NCI-H1694 (cell line): Measurements from ENCODE around the gene CNOT8.
"Not testable (repeated sequence)": the region's sequence is repeated elsewhere in the genome, so short reads cannot be mapped to it uniquely, and the experiment has no call there.

ENCODE experiments used
- DNase-seq: peaks from one replicate; lab custom pipeline; 2025; lab: John Stamatoyannopoulos, UW

Gene CNOT8

DNA sequence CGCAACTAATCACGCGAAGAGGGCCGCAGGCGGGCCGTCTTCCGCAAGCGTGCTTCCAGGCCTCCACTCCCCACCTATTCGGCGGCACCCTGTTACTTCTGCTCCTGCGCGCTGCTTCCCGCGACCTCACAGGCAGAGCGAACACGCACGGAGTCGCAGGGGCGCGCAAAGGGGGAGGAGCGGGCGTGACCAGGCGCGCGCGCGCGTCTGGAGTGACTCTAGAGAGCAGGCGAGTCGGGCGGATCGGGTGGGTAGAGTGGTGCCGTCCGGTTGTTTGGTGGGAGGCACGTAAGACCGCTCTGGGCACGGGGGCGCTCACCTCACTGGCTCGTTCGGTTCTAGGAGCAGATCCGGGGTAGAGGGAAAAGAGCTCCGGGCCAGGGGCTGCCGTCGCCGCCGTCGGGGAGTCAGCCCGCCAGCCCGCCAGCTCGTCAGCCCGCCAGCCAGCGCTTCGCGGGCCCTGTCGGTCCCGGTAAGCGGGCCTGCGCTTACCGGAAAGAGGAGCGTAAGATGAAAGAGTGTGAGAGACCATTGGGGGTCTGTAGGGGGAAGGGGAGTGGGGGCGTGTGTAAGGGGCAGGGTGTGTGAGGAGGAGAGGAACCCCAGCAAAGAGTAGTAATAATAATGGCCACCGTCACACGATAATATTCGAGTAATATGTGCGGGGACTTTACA lies at the start of gene CNOT8:
TSS of gene CNOT8 (plus strand) at position 331 of the 675 bp plus-strand sequence. CDS start 4,652 bp downstream, outside the sequence.
- DNase-seq: peak; percentile 89

DNA sequence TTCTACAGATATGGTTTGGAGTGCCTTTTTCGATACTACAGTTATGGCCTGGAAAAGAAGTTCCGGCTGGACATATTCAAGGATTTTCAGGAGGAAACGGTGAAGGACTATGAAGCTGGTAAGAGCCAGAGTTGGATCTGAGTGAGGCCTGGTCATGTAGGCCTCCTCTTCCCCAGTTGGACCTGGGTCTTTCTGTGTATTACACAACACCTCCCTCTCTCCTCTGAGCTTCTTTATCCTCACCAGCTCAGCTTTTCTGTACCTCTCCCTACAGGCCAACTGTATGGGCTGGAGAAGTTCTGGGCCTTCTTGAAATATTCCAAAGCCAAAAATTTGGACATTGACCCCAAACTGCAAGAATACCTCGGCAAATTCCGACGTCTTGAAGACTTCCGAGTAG lies 47.2 kb upstream of the CNOT8 start:
- no peak for DNase-seq

GRCh38 chr5:154811653-154812465 lies 46.6 kb upstream of the CNOT8 start:
- DNase-seq: peak; percentile 37

GRCh38 chr5:154813158-154813557 lies 45.3 kb upstream of the CNOT8 start:
- no peak for DNase-seq

DNA sequence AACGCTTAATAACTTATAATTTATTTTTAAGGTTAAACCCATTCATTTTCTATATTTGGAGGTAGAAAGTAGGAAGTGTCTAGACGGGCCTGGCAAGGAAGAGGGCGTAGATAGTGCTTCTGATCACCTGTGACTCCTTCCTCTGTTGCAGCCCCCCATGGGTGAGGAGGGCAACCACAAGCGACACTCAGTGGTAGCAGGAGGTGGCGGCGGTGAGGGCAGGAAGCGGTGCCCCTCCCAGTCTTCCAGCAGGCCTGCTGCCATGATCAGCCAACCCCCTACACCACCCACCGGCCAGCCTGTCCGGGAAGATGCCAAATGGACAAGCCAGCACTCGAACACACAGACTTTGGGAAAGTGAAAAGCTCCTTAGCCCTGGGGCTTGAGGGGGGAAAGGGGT lies 44.7 kb upstream of the CNOT8 start:
- no peak for DNase-seq

DNA sequence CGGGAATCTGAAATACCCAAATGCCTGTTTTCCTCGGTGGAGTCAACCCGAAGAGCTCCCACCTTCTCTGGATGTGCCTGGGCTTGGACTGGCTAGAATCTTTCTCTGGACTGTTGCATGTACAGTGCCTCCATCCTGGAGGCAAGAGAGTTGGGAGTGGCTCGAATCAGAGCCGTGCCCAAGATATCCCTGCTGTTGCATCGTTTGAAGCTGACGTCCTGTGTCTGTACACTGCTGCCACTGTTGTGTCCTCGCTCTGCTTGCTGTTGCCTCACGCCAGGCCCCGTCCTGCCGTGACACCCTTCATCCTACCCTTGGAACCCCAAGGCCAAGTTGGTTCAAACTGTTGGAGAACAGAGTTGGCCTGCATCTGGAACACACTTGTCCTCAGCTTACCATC lies 43.4 kb upstream of the CNOT8 start:
- DNase-seq: no peak

- no peak for DNase-seq
These were observed 42.7 kb upstream of the CNOT8 start for GRCh38 chr5:154815684-154816247.

DNA sequence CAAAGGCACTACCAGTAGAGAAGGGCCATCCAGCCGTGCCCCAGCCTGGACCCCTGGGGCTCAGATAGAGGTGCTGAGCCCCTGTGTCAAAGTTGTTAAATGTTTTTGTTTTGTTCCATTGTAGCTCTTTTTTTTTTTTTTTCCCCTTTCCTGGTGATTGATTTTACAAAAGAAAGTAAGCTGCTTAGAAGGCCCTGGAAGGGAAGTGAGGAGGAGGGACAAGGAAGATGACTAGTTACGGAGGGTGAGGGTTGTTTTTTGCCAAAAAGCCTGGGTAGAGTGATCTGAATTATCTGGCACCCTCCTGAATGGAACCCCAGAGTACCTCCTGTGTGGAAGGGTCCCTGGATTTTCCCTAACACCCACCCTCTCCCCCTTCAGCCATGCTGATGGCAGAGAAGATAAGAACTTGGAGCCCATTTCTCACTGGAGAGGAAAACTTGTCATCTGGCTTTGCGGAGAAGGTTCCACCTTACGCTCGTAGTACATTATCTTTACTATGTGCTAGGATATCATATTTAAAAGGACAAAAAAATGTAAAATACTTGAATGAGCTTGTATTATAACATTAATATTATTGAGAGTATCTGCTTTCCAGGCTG lies 41.4 kb upstream of the CNOT8 start:
- DNase-seq: no peak

DNA sequence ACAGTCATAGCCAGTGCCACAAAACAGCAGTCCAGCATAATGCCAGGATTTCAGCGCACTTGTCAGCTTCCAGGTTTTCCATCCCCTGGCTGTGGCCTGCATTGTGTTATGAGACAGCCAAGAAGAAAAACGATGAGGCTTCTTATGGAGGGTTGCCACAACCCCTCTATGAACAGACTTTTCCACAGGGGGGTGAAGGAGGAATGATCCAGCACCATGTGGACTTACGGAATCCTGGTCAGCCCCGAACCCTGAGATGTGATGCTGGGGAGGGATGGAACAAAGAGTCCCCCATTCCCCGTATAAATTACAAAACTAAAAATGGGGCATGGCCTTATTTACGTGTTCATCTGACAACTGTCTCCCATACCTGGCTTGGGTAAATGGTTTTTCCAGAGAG lies 40.6 kb upstream of the CNOT8 start:
- no peak for DNase-seq

- no peak for DNase-seq
These were observed 39.8 kb upstream of the CNOT8 start for GRCh38 chr5:154818471-154819116.

DNA sequence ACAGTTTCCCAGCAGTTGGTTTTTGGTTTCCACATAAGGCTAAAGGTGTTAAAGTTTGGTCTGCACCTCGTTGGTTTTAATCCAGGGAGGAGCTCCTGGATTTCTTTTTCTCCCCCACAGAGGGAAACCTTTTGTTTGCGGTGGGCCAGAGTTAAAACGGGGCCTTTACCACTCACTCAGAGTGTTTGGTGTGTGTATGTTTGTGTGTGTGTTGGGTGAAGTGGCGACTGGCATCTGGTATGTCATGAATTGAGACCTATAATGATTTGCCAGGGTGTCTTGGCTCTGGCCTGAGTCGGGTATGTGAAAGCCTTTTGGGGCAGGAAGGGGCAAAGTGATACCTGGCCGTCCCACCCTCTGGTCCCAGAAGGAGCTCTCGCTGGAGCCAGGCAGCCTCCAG lies 38.9 kb upstream of the CNOT8 start:
- DNase-seq: no peak

DNA sequence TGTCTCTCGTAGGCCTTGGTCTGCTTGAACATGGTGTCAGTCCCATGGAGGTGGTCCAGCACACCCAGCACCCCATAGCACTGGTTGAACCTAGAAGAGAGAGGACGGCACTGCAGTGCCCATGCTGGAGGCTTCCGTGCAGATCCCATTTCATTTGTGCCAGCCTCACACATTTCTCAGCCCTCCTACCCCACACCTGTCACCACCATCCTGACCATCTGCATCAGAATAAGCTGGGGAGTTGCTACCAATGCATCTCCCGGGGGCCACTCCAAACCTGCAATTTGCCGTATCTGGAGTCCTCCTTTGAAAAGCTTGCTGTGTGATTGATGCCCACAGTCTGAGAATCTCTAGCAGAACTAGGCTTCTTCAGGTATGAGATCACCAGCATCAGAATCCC lies 38.0 kb upstream of the CNOT8 start:
- DNase-seq: no peak

DNA sequence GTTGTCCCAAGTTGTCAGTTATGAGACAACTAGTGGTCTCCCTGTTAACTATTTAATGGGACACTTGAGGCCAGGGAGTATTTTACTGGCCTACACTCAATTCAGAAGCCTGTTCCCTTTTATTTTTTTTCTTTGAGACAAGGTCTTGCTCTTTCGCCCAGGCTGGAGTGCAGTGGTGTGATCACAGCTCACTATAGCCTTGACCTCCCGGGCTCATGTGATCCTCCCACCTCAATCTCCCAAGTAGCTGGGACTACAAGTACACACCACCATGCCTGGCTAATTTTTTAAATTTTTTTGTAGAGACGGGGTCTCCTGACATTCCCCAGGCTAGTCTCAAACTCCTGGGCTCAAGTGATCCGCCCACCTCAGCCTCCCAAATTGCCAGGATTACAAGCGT lies 35.5 kb upstream of the CNOT8 start:
- DNase-seq: not testable (repeated sequence)

- DNase-seq: no peak
These were observed 34.8 kb upstream of the CNOT8 start for GRCh38 chr5:154823605-154824004.

DNA sequence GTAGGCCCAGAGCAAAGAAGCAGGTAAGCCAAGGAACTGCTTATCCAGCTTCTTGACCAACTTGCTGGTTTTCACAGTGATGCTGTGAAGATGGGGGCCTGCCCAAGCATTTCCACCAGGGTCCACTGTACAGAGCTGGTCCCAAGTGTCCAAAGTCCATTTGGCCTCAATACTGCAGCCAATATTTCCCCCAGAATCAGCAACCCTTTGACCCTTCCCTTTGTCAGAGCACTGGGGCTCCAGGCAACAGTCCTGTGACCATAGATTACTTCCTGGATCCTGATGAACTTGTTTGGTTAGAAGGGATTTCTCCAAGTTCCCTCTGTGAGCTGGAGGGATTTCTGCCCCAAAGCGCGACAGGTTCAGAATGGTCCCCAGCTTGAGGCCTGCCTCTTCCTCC lies 34.4 kb upstream of the CNOT8 start:
- no peak for DNase-seq

- no peak for DNase-seq
These were observed 29.2 kb upstream of the CNOT8 start for GRCh38 chr5:154829181-154829588.

GRCh38 chr5:154829589-154830218 lies 28.7 kb upstream of the CNOT8 start:
- no peak for DNase-seq

DNA sequence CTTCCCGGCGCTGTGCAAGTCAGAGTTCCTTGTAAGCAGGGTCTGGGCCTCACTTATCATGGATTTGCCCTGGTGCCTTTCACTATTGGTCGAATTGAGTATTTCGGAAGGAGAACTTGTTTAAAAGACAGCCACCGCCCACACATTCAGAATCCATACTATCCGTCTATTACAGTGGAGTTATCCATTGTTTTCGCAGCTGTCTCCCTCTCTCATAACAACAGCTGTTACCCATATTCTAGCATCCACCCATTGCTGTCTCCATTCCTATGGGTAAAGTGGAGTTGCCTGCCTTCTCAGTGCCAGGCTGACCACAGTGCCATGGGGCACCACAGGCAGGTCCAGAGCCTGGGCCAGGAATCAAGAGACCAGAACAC lies 28.2 kb upstream of the CNOT8 start:
- DNase-seq: no peak

DNA sequence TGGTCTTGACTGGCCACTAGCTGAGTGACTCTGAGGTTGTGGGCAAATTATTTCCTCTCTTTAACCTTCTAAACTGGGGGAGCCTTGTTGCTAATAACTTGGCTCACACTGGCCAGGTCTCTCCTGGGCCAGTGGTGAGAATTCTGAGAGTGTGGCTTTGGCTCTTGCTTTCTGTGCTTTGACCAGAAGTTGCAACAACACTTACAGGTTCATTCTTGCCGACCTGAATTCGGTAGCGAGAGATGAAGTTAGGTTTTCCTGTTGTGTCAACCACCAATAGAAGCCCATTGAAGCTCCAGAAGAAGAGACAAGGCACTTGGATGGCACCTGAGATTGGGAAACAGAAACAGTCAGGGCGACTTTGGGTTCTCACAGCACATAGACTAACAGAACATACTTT lies 27.8 kb upstream of the CNOT8 start:
- no peak for DNase-seq

GRCh38 chr5:154831451-154831850 lies 27.0 kb upstream of the CNOT8 start:
- no peak for DNase-seq

- DNase-seq: not testable (repeated sequence)
These were observed 25.6 kb upstream of the CNOT8 start for GRCh38 chr5:154832804-154833203.

DNA sequence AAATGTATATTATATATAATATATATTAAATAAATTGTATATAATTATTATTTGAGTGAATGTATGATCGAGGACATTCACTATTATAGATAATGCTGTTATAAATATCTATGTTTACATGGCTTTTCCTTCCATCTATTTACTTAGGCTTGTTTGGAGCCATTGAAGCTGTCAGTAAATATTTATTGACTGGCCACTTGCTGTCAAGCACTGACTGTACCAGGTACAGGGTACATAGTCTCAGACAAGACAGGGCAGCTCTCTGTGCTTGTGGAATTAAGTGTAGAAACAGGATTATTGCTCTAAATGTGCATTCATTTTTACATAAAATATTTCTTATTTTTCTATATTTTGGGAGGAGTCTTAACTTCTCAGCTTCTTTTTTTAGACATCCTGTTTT lies 24.4 kb upstream of the CNOT8 start:
- DNase-seq: no peak
